ENCODE measurements around the gene CIDEB. TPM values are rescaled to one million over a fixed set of nuclear protein-coding genes. Genes with fewer than 3 reads are reported as not detected.
A peak's percentile ranks its signal among the peaks of the same experiment; 100 is the strongest.

The CIDEB gene
- total and polyA plus RNA-seq, 2 of the 13 experiments (the other 11 are each of a cell fraction or from before 2014, with no cell fraction given): 35.8 to 110 TPM

DNA sequence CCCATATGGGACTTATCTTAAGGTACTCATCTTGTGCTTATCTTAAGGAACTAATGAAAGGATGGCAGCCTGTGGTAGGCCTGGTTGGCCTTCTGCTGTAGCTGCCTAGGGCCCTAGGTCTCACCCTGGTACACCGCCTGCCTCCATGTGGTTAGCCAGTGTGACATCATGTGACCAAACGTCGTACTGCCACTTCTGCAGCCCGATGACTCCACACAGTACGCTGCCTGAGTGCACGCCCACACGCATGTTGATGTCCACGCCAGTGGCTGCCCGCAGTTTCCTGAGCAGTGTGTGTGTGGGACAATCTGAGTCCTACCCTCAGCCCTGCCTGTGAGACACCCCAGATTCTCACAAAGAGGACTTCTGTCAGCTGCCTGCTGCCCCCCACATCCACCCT is 22.0 kb upstream of the CIDEB start (continued):
- TF ChIP-seq, protein P1, sequence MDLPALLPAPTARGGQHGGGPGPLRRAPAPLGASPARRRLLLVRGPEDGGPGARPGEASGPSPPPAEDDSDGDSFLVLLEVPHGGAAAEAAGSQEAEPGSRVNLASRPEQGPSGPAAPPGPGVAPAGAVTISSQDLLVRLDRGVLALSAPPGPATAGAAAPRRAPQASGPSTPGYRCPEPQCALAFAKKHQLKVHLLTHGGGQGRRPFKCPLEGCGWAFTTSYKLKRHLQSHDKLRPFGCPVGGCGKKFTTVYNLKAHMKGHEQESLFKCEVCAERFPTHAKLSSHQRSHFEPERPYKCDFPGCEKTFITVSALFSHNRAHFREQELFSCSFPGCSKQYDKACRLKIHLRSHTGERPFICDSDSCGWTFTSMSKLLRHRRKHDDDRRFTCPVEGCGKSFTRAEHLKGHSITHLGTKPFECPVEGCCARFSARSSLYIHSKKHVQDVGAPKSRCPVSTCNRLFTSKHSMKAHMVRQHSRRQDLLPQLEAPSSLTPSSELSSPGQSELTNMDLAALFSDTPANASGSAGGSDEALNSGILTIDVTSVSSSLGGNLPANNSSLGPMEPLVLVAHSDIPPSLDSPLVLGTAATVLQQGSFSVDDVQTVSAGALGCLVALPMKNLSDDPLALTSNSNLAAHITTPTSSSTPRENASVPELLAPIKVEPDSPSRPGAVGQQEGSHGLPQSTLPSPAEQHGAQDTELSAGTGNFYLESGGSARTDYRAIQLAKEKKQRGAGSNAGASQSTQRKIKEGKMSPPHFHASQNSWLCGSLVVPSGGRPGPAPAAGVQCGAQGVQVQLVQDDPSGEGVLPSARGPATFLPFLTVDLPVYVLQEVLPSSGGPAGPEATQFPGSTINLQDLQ (CRISPR knock-in tag; IDR thresholded peaks at IDR 0.05): no peak
- TF ChIP-seq PITX1 (CRISPR knock-in tag; IDR thresholded peaks at IDR 0.05) (no peak), ZNF672 (CRISPR knock-in tag; IDR thresholded peaks at IDR 0.05) (no peak), ZBTB38 (CRISPR knock-in tag; IDR thresholded peaks at IDR 0.05) (0 out of 2 replicates have a peak, but pooled peaks have one; percentile 41), PAF1 (CRISPR knock-in tag; IDR thresholded peaks at IDR 0.05) (no peak), YEATS4 (CRISPR knock-in tag; IDR thresholded peaks at IDR 0.05; ENCODE audit: borderline replicate concordance) (no peak), ZC3H13 (CRISPR knock-in tag; IDR thresholded peaks at IDR 0.05) (no peak), ZNF44 (CRISPR knock-in tag; IDR thresholded peaks at IDR 0.05) (no peak), NR2F2 (IDR thresholded peaks at IDR 0.05; ENCODE audit: borderline replicate concordance, low read depth) (no peak), ZNF501 (CRISPR knock-in tag; IDR thresholded peaks at IDR 0.05) (no peak), CENPX (CRISPR knock-in tag; IDR thresholded peaks at IDR 0.05) (no peak), SOX5 (CRISPR knock-in tag; IDR thresholded peaks at IDR 0.05; ENCODE audit: borderline replicate concordance) (no peak), ELF3 (CRISPR knock-in tag; IDR thresholded peaks at IDR 0.05) (no peak), ARHGAP35 (CRISPR knock-in tag; IDR thresholded peaks at IDR 0.05; ENCODE audit: borderline replicate concordance) (no peak), ZNF776 (CRISPR knock-in tag; IDR thresholded peaks at IDR 0.05) (no peak), CREB1 (IDR thresholded peaks at IDR 0.05) (peak; percentile 47), CREB1 (CRISPR knock-in tag; IDR thresholded peaks at IDR 0.05) (no peak), MZF1 (CRISPR knock-in tag; IDR thresholded peaks at IDR 0.05; ENCODE audit: borderline replicate concordance) (no peak), TP53 (CRISPR knock-in tag; conservative IDR thresholded peaks at IDR 0.05) (no peak), ZNF607 (CRISPR knock-in tag; IDR thresholded peaks at IDR 0.05; ENCODE audit: borderline replicate concordance) (no peak), ZNF337 (CRISPR knock-in tag; IDR thresholded peaks at IDR 0.05; ENCODE audit: borderline replicate concordance, low read depth) (no peak)
- TF ChIP-seq, protein P2, sequence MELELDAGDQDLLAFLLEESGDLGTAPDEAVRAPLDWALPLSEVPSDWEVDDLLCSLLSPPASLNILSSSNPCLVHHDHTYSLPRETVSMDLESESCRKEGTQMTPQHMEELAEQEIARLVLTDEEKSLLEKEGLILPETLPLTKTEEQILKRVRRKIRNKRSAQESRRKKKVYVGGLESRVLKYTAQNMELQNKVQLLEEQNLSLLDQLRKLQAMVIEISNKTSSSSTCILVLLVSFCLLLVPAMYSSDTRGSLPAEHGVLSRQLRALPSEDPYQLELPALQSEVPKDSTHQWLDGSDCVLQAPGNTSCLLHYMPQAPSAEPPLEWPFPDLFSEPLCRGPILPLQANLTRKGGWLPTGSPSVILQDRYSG (CRISPR knock-in tag; IDR thresholded peaks at IDR 0.05): no peak
- TF ChIP-seq, protein P3, sequence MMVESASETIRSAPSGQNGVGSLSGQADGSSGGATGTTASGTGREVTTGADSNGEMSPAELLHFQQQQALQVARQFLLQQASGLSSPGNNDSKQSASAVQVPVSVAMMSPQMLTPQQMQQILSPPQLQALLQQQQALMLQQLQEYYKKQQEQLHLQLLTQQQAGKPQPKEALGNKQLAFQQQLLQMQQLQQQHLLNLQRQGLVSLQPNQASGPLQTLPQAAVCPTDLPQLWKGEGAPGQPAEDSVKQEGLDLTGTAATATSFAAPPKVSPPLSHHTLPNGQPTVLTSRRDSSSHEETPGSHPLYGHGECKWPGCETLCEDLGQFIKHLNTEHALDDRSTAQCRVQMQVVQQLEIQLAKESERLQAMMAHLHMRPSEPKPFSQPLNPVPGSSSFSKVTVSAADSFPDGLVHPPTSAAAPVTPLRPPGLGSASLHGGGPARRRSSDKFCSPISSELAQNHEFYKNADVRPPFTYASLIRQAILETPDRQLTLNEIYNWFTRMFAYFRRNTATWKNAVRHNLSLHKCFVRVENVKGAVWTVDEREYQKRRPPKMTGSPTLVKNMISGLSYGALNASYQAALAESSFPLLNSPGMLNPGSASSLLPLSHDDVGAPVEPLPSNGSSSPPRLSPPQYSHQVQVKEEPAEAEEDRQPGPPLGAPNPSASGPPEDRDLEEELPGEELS (CRISPR knock-in tag; IDR thresholded peaks at IDR 0.05): no peak
- TF ChIP-seq, protein P4, sequence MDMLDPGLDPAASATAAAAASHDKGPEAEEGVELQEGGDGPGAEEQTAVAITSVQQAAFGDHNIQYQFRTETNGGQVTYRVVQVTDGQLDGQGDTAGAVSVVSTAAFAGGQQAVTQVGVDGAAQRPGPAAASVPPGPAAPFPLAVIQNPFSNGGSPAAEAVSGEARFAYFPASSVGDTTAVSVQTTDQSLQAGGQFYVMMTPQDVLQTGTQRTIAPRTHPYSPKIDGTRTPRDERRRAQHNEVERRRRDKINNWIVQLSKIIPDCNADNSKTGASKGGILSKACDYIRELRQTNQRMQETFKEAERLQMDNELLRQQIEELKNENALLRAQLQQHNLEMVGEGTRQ (IDR thresholded peaks at IDR 0.05; ENCODE audit: low read depth, low read length): 0 out of 2 replicates have a peak, but pooled peaks have one; percentile 6
- TF ChIP-seq, protein P4 (CRISPR knock-in tag; IDR thresholded peaks at IDR 0.05; ENCODE audit: borderline replicate concordance): no peak

Data from HepG2 (cell line).